Measurements from ENCODE around the gene CLBA1.
A peak's percentile ranks its signal among the peaks of the same experiment; 100 is the strongest.
"Not testable (repeated sequence)": the region's sequence is repeated elsewhere in the genome, so short reads cannot be mapped to it uniquely, and the experiment has no call there.

Gene CLBA1

DNA sequence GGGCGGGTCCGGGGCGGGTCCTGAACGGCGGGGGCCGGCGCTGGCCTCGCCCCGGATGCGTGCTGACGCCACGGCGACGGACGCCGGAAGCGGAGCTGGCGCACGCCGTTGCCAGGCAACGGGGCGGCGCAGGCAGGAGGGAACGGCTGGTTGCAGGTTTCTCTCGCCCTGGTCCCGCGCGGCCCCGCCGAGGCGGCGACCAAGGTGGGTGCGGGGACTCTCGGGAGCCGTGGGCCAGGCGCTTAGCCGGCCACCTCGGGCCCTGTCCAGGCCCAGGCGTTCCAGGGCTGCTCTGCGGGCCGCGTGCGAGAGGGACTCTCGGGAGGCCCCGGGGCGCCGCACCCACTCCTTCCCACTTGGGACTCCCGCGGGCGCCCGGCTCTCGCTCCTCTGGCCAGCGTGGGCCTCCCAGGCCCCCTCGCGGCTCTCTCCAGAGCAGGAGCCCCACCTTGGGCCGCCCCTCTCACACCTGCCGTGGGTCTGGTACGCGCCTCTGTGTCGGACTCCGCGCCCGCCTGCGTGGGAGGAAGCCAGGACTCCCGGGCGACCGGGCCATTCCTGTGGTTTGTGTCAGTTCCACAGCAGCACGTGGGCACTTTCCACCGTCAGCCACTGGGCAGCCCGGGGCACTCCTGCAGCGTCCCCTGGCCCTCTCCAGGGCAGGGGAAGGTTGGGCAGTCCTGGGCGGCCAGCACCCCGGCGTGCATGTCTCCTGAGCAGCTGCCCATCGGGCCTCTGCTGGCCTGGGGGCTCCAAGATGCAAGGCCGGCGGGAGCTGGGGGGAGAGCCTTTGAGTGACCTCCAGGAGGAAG lies at the start of gene CLBA1:
CLBA1 (plus strand) TSS at position 114 of the 812 bp plus-strand sequence; CDS start at position 758, 644 bp downstream.
- peak; percentile 91 for DNase-seq

GRCh38 chr14:104935955-104936354 lies 49.6 kb upstream of the CLBA1 start:
- DNase-seq: no peak

GRCh38 chr14:104936361-104937155 lies 49.0 kb upstream of the CLBA1 start:
- no peak for DNase-seq

- no peak for DNase-seq
Measured at GRCh38 chr14:104937161-104937560, 48.4 kb upstream of the CLBA1 start.

DNA sequence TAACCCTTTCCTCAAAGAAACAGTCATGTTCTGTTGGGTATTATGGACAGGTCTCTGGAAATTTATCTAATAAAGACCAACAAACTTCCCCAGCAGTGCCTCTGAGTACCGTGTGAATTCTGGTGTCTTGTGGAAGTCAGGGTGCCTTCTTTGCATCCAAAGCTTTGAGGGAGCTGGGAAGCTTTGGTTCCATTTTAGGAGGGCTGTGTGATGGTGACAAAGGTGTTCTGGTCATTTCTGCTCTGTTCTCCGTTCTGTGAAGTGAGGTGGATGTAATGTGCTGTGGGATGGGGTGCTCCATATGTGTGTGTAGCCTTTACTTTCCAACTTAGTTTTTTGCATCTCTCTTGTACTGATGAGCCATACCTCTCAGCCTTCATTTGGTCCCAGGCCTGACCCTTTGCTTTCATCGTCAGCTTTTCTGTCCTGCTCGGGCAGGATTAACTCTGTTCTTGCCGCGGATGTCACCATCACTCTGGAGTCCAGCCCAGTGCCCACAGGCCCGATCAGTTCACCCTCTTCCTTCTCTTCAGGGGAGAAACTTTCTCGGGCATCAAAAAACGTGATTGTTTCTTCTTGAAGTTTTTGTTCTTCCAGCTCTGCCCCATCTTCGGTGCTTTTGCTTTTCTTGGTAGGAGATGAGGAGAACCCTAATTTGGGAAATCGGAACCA lies 47.8 kb upstream of the CLBA1 start:
- DNase-seq: no peak

DNA sequence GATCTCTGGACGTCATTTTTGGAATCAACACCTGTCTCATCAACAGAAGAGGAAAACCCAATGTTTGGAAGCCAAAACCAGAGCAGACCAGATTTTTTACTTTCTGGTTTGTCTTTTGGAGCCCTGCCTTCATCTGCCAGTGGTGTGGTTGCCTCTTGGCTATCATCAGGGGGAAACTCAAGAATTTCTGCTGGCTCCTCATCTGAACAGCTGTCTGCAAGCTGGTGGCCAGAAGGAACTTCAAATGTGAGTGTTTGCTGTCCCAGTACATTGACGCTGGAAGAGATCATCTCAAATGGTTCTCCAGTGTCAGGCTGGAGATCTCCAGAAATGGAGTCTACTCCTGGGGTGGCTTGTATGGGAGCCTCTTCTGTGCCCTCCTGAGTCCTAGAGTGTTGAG lies 47.2 kb upstream of the CLBA1 start:
- no peak for DNase-seq

DNA sequence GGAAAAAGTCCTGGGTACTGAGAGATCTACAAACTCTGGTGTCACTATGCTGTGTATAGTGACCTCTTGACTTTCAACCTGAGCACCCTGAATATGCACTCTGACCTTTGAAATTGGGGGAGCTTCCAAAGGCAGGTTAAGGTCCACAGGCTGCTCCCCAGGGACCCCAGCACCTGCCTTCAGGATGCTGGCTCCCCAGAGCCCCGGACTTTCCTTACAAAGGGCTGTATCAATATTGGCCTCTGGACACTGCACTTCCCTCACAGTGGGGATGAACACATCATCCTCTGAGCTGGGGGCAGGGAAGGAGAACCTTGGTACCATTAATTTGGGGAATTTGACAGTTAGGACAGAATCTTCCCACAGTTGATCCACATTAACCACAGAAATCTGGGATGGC lies 46.6 kb upstream of the CLBA1 start:
- DNase-seq: no peak

GRCh38 chr14:104939666-104940410 lies 45.8 kb upstream of the CLBA1 start:
- no peak for DNase-seq

GRCh38 chr14:104940526-104941150 lies 45.0 kb upstream of the CLBA1 start:
- no peak for DNase-seq

GRCh38 chr14:104941508-104942365 lies 43.9 kb upstream of the CLBA1 start:
- DNase-seq: peak; percentile 10

- DNase-seq: peak; percentile 14
Measured at GRCh38 chr14:104942586-104942985, 43.0 kb upstream of the CLBA1 start.

- peak; percentile 12 for DNase-seq
Measured at GRCh38 chr14:104943216-104944015, 42.2 kb upstream of the CLBA1 start.

DNA sequence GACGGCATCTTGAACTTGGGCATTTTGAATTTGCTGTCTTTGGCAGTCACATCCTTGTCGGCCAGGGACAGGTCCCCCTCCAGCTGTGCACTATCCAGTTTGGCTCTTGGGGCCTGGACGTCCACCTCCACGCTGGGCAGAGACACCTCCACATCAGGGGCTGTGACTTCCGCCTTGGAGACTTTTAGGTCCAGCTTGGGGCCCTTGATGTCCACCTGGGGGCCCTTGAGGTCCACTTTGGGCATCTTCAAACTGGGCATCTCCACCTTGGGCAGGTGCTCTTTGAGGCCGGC lies 41.6 kb upstream of the CLBA1 start:
- peak; percentile 5 for DNase-seq

- DNase-seq: not testable (repeated sequence)
Measured at GRCh38 chr14:104944436-104945205, 41.0 kb upstream of the CLBA1 start.

DNA sequence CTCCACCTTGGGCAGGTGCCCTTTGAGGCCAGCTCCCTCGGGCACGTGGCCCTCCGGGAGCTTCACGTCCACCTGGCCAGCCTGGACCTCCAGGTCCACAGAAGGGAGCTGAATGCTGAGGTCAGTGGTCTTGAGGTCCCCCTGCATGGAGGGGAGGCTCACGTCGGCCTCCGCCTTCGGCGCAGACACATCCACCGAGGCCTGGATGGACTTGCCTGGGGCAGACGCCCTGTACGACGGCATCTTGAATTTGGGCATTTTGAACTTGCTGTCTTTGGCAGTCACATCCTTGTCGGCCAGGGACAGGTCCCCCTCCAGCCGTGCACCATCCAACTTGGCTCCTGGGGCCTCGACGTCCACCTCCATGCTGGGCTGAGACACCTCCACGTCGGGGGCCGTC lies 40.3 kb upstream of the CLBA1 start:
- DNase-seq: not testable (repeated sequence)

GRCh38 chr14:104945986-104946965 lies 39.3 kb upstream of the CLBA1 start:
- DNase-seq: not testable (repeated sequence)

- not testable (repeated sequence) for DNase-seq
Measured at GRCh38 chr14:104947201-104947600, 38.4 kb upstream of the CLBA1 start.
